Epithelial cell of esophagus (primary cell): ENCODE results near the gene PGAP1.
A peak's percentile ranks its signal among the peaks of the same experiment; 100 is the strongest.

Source experiments
- DNase-seq: peaks from one replicate; pipeline ENCODE4 v3.0.0; 2010; ENCODE audit warnings: low read depth
- H3K4me3 ChIP-seq: 2 replicates; pipeline ENCODE4 v1.5.1; 2011; ENCODE audit warnings: mild to moderate bottlenecking, low read length, control low read depth
- CTCF ChIP-seq: IDR thresholded peaks from 2 replicates; pipeline ENCODE4 v1.5.1; 2011; ENCODE audit warnings: low read depth, mild to moderate bottlenecking, low read length, control low read depth, inconsistent platforms; ENCODE audit not compliant: insufficient read depth; ENCODE audit errors: missing control alignments

Gene PGAP1

GRCh38 chr2:196821195-196821594 is 105.3 kb downstream of the PGAP1 start:
- peak; percentile 37 for DNase-seq

DNA sequence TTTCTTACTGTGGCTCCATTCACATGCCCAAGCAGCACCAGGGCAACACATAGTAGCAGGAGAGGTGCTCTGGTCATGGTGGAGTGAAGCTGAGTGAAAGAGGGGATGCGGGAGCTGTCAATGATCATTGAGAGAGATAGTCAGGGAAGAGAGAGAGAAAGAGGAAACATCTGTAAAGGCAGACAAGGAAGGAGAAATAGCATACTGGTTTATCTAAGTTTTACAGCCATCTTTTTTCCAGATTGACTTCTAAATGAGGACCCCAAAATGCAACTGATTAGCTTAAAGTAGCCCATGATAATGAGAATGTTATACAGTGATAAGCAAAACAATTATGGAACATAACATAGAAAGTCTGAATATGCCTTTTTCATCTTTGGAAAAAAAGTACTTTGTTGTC is 117.2 kb downstream of the PGAP1 start, which contains the start of gene C2orf66:
Gene C2orf66, minus strand, starts transcription at position 96 of the 400 bp plus-strand sequence. Its CDS starts 19 bp downstream, at position 77.
- TF ChIP-seq CTCF: no peak
- no peak within 1 kb of the TSS for H3K4me3 ChIP-seq
- DNase-seq: no peak

More at GRCh38 chr2:196821195-196821594, 105.3 kb downstream of the PGAP1 start:
- H3K4me3 ChIP-seq: no peak overlapping the region
- no peak for TF ChIP-seq CTCF

- no peak for TF ChIP-seq CTCF
- DNase-seq: no peak
These were observed 118.3 kb downstream of the PGAP1 start for GRCh38 chr2:196808083-196808665.

GRCh38 chr2:196804381-196804780 is 122.1 kb downstream of the PGAP1 start:
- H3K4me3 ChIP-seq: no peak overlapping the region
- no peak for TF ChIP-seq CTCF
- DNase-seq: no peak

More at GRCh38 chr2:196808083-196808665, 118.3 kb downstream of the PGAP1 start:
- H3K4me3 ChIP-seq: no peak overlapping the region

DNA sequence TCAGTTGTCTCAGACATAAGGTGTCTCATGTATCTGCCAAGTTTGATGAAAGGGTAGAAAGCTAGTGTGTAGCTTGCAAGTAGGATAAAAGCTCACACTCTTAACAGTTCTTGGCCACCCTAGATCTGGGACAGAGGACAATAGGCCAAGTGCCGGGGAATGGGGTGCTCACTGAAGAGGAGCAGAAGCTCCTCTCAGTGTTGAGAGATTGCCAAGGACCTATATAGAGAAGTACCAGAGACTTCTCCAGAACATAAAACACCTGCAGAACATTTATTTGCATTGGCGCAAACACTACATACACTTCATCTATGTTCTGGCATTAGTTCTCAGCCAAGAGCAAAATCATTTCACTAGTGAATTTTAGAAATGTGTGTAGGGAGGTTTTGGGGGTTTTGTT is 124.1 kb downstream of the PGAP1 start:
- DNase-seq: no peak
- no peak overlapping the region for H3K4me3 ChIP-seq
- TF ChIP-seq CTCF: no peak

- DNase-seq: peak; percentile 60
- no peak for TF ChIP-seq CTCF
- H3K4me3 ChIP-seq: no peak overlapping the region
These were observed 124.7 kb downstream of the PGAP1 start for GRCh38 chr2:196801674-196802261.

DNA sequence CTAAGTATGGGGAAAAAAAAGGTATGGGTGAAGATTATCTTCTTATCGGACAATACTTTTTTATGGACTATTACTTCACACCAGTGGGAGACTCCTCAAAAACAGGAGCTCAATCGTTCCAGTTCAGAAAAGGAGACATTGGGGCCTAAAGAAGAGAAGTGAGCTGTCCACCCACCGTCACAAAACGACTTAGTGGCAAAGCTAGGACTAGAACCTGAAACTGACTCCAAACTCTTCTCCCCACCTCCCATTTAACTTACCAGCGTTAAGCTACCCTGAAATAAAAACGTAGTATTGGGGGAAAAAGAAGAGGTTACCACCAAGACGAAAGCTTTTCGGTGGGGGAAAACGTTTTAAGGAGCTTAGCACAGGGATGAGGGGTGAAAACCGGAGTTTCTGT is 127.5 kb downstream of the PGAP1 start:
- H3K4me3 ChIP-seq: peak overlapping the region; percentile 99
- no peak for TF ChIP-seq CTCF
- peak; percentile 7 for DNase-seq
